DND-41 (cell line): ENCODE results near the gene ERBB4.
"Not testable (repeated sequence)": the region's sequence is repeated elsewhere in the genome, so short reads cannot be mapped to it uniquely, and the experiment has no call there.

Experiments used
- EZH2 ChIP-seq: IDR thresholded peaks from 3 replicates; pipeline ENCODE4 v1.6.1; 2012; ENCODE audit warnings: borderline replicate concordance, low read depth, mild to moderate bottlenecking, moderate library complexity, low read length, inconsistent platforms; ENCODE audit not compliant: severe bottlenecking
- TF ChIP-seq, protein P1 (sequence below): IDR thresholded peaks from 2 replicates; pipeline ENCODE4 v1.5.1; 2012; ENCODE audit warnings: borderline replicate concordance, low read length, moderate library complexity, mild to moderate bottlenecking; ENCODE audit not compliant: poor library complexity, severe bottlenecking; ENCODE audit errors: extremely low read depth

DNA sequence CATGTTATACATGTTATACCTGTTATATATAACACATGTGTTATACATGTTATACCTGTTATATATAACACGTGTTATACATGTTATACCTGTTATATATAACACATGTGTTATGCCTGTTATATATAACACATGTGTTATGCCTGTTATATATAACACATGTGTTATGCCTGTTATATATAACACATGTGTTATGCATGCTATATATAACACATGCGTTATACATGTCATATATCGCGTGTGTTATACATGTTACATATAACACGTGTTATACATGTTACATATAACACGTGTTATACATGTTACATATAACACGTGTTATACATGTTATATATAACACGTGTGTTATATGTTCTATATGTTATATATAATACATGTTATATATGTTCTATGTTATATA lies 347.2 kb downstream of the ERBB4 start:
- TF ChIP-seq, protein P1, sequence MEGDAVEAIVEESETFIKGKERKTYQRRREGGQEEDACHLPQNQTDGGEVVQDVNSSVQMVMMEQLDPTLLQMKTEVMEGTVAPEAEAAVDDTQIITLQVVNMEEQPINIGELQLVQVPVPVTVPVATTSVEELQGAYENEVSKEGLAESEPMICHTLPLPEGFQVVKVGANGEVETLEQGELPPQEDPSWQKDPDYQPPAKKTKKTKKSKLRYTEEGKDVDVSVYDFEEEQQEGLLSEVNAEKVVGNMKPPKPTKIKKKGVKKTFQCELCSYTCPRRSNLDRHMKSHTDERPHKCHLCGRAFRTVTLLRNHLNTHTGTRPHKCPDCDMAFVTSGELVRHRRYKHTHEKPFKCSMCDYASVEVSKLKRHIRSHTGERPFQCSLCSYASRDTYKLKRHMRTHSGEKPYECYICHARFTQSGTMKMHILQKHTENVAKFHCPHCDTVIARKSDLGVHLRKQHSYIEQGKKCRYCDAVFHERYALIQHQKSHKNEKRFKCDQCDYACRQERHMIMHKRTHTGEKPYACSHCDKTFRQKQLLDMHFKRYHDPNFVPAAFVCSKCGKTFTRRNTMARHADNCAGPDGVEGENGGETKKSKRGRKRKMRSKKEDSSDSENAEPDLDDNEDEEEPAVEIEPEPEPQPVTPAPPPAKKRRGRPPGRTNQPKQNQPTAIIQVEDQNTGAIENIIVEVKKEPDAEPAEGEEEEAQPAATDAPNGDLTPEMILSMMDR, result not testable (repeated sequence)
- not testable (repeated sequence) for TF ChIP-seq EZH2
